H9 (cell line): ENCODE data around the gene RNF213. TPM values are rescaled to one million over a fixed set of nuclear protein-coding genes. Genes with fewer than 3 reads are reported as not detected.

Experiments
- DNase-seq: peaks from one replicate; pipeline ENCODE4 v3.0.0-alpha.2; 2017
- H2AFZ ChIP-seq: one replicate; pipeline ENCODE4 v1.6.1; 2013; ENCODE audit warnings: mild to moderate bottlenecking, low read length, control low read depth, moderate library complexity
- H2AK5ac ChIP-seq: 2 replicates; pipeline ENCODE4 v1.6.1; 2013; ENCODE audit warnings: low read length, control low read depth, mixed read lengths; ENCODE audit not compliant: insufficient read length
- H2BK120ac ChIP-seq: one replicate; pipeline ENCODE4 v1.6.1; 2013; ENCODE audit warnings: low read depth, mild to moderate bottlenecking, low read length, control low read depth, inconsistent platforms; ENCODE audit not compliant: poor library complexity, severe bottlenecking
- H2BK12ac ChIP-seq: 2 replicates; pipeline ENCODE4 v1.6.1; 2013; ENCODE audit warnings: low read length, control low read depth, mixed read lengths, low read depth; ENCODE audit not compliant: insufficient read length
- H2BK15ac ChIP-seq: 2 replicates; pipeline ENCODE4 v1.6.1; 2013; ENCODE audit warnings: low read depth, low read length, control low read depth
- H2BK20ac ChIP-seq: one replicate; pipeline ENCODE4 v1.6.1; 2013; ENCODE audit warnings: low read depth, mild to moderate bottlenecking, low read length, control low read depth, inconsistent platforms; ENCODE audit not compliant: poor library complexity, severe bottlenecking
- H2BK5ac ChIP-seq: 2 replicates; pipeline ENCODE4 v1.6.1; 2013; ENCODE audit warnings: low read length, control low read depth, mixed read lengths; ENCODE audit not compliant: insufficient read length
- H3K14ac ChIP-seq: 2 replicates; pipeline ENCODE4 v1.6.1; 2013; ENCODE audit warnings: low read length, control low read depth; ENCODE audit not compliant: insufficient read depth
- H3K18ac ChIP-seq: 2 replicates; pipeline ENCODE4 v1.6.1; 2013; ENCODE audit warnings: low read depth, mild to moderate bottlenecking, mixed read lengths, low read length, control low read depth; ENCODE audit not compliant: insufficient read length
- H3K23ac ChIP-seq: 2 replicates; pipeline ENCODE4 v1.6.1; 2013; ENCODE audit warnings: low read length, control low read depth, mixed read lengths, low read depth; ENCODE audit not compliant: insufficient read length
- H3K23me2 ChIP-seq: 2 replicates; pipeline ENCODE4 v1.6.1; 2013; ENCODE audit warnings: low read depth, mild to moderate bottlenecking, mixed read lengths, low read length, control low read depth; ENCODE audit not compliant: insufficient read length, poor library complexity, severe bottlenecking
- H3K27ac ChIP-seq: 2 replicates; pipeline ENCODE4 v1.5.1; 2013; ENCODE audit warnings: low read length, control low read depth, mixed read lengths, low read depth; ENCODE audit not compliant: insufficient read length
- H3K27me3 ChIP-seq: 2 replicates; pipeline ENCODE4 v1.6.1; 2013; ENCODE audit warnings: low read length, control low read depth, inconsistent platforms; ENCODE audit not compliant: insufficient read depth
- H3K4ac ChIP-seq: 2 replicates; pipeline ENCODE4 v1.6.1; 2013; ENCODE audit warnings: low read depth, mild to moderate bottlenecking, control low read depth, inconsistent platforms, low read length, moderate library complexity
- H3K4me1 ChIP-seq: 2 replicates; pipeline ENCODE4 v1.6.1; 2013; ENCODE audit warnings: low read length, control low read depth, inconsistent platforms; ENCODE audit not compliant: insufficient read depth
- H3K4me2 ChIP-seq: 2 replicates; pipeline ENCODE4 v1.6.1; 2013; ENCODE audit warnings: low read length, control low read depth, mixed read lengths; ENCODE audit not compliant: insufficient read length, insufficient read depth
- H3K56ac ChIP-seq: 2 replicates; pipeline ENCODE4 v1.6.1; 2013; ENCODE audit warnings: low read depth, mild to moderate bottlenecking, mixed read lengths, low read length, control low read depth; ENCODE audit not compliant: insufficient read length
- H3K79me1 ChIP-seq: 2 replicates; pipeline ENCODE4 v1.6.1; 2013; ENCODE audit warnings: low read depth, mild to moderate bottlenecking, moderate library complexity, low read length, control low read depth, inconsistent platforms; ENCODE audit not compliant: insufficient read depth, poor library complexity, severe bottlenecking
- H3K79me2 ChIP-seq: 2 replicates; pipeline ENCODE4 v1.6.1; 2013; ENCODE audit warnings: low read length, control low read depth, inconsistent platforms; ENCODE audit not compliant: insufficient read depth
- H3K9ac ChIP-seq: 2 replicates; pipeline ENCODE4 v1.6.1; 2013; ENCODE audit warnings: low read length, control low read depth, mixed read lengths; ENCODE audit not compliant: insufficient read length; ENCODE audit errors: extremely low read depth
- H3K9me3 ChIP-seq: one replicate; pipeline ENCODE4 v1.6.1; 2013; ENCODE audit warnings: low read depth, low read length, inconsistent platforms; ENCODE audit not compliant: control insufficient read depth
- H3T11ph ChIP-seq: one replicate; pipeline ENCODE4 v1.6.1; 2013; ENCODE audit warnings: mild to moderate bottlenecking, low read length, control low read depth, inconsistent platforms
- H4K20me1 ChIP-seq: one replicate; pipeline ENCODE4 v1.6.1; 2013; ENCODE audit not compliant: control insufficient read depth, insufficient read length, insufficient read depth
- H4K5ac ChIP-seq: 2 replicates; pipeline ENCODE4 v1.6.1; 2013; ENCODE audit warnings: low read depth, mild to moderate bottlenecking, mixed read lengths, low read length, control low read depth; ENCODE audit not compliant: insufficient read length
- H4K8ac ChIP-seq: replicated peaks from 2 replicates; pipeline ENCODE4 v1.6.1; 2013; ENCODE audit warnings: low read length, control low read depth, mixed read lengths, low read depth; ENCODE audit not compliant: insufficient read length
- H4K91ac ChIP-seq: 2 replicates; pipeline ENCODE4 v1.6.1; 2013; ENCODE audit warnings: low read depth, mild to moderate bottlenecking, moderate library complexity, mixed read lengths, low read length, control low read depth; ENCODE audit not compliant: insufficient read length
- H3K27ac Mint-ChIP-seq, 3 experiments: 2 replicates in 2 of 3; 3 replicates in 1 of 3; pipeline ENCODE4 v1.8.0; 2020 to 2021; ENCODE audit warnings: mixed read lengths in 3 of 3, mild to moderate bottlenecking in 1 of 3, moderate library complexity in 1 of 3
- H3K27me3 Mint-ChIP-seq: 2 replicates; pipeline ENCODE4 v1.8.0; 2021; ENCODE audit warnings: low read depth, mild to moderate bottlenecking, moderate library complexity, mixed read lengths
- H3K36me3 Mint-ChIP-seq, 3 experiments: 2 replicates in 2 of 3; 3 replicates in 1 of 3; pipeline ENCODE4 v1.8.0; 2020 to 2021; ENCODE audit warnings: low read depth in 3 of 3, mixed read lengths in 3 of 3; ENCODE audit not compliant: insufficient read depth in 1 of 3
- H3K4me1 Mint-ChIP-seq, 2 experiments: 2 replicates each; pipeline ENCODE4 v1.8.0; 2020; ENCODE audit warnings: mixed read lengths in 2 of 2
- H3K4me3 Mint-ChIP-seq, 2 experiments: 2 replicates in 1 of 2; 3 replicates in 1 of 2; pipeline ENCODE4 v1.8.0; 2020 to 2021; ENCODE audit warnings: mild to moderate bottlenecking in 2 of 2, mixed read lengths in 2 of 2, moderate library complexity in 1 of 2
- H3K9me3 Mint-ChIP-seq, 2 experiments: 2 replicates in 1 of 2; 3 replicates in 1 of 2; pipeline ENCODE4 v1.8.0; 2020; ENCODE audit warnings: mild to moderate bottlenecking in 2 of 2, mixed read lengths in 2 of 2, moderate library complexity in 1 of 2
- CTCF ChIP-seq: fragments of 200-600 bp; sonication (generic); conservative IDR thresholded peaks from 3 replicates; pipeline ENCODE4 v1.8.0; 2021; ENCODE audit warnings: antibody characterized with exemption, mild to moderate bottlenecking
- WGBS: extraction: QIAGEN DNeasy Blood & Tissue Kit; methylation state at CpG from one replicate; pipeline ENCODE4 v1.1.7; 2013; ENCODE audit warnings: missing lambda C conversion rate, low lambda C conversion rate, mixed read lengths; ENCODE audit not compliant: insufficient read length; ENCODE audit errors: extremely low coverage; 5-methylcytosine and 5-hydroxymethylcytosine counted together
- total RNA-seq: library from RNA; stranded (reverse); gene quantifications from 2 replicates; pipeline ENCODE4 v1.2.1, GENCODE V29; 2021

Gene RNF213
- total RNA-seq, 1 experiment from 2014 or later, result 34.3 TPM

- no peaks in the 10 kb centered on the region for H3K9me3 Mint-ChIP-seq
- Histone ChIP-seq H3K9me3 (no peaks in the 10 kb centered on the region), H2BK120ac (no peak overlapping the region), H4K91ac (no peak overlapping the region), H2BK15ac (no peak overlapping the region), H4K20me1 (peaks cover 3% of the 10 kb centered on the region), H4K8ac (no peak overlapping the region), H2BK12ac (no peak overlapping the region), H3K79me1 (no peaks in the 10 kb centered on the region), H3K9ac (no peak overlapping the region), H3K27ac (no peak overlapping the region), H3K14ac (no peak overlapping the region), H2AK5ac (no peak overlapping the region), H3K23ac (no peak overlapping the region), H2BK20ac (no peak overlapping the region), H2BK5ac (no peak overlapping the region), H3T11ph (no peak overlapping the region), H3K18ac (no peak overlapping the region), H3K4me2 (no peak overlapping the region), H3K4ac (no peak overlapping the region), H3K56ac (no peak overlapping the region), H3K23me2 (no peaks in the 10 kb centered on the region), H3K4me1 (no peaks in the 10 kb centered on the region), H3K79me2 (no peaks in the 10 kb centered on the region), H4K5ac (no peak overlapping the region), H3K27me3 (no peaks in the 10 kb centered on the region), H2AFZ (no peak overlapping the region)
- no peak for TF ChIP-seq CTCF
- WGBS, result no CpG with 5 or more reads among the region's 5 CpGs
- no peak for DNase-seq
- no peaks in the 10 kb centered on the region; the same call in 1 of the 2 replicates for H3K27me3 Mint-ChIP-seq
- peaks cover 7 to 16% of the 10 kb centered on the region in 2 experiments for H3K4me1 Mint-ChIP-seq
- no peak overlapping the region for H3K27ac Mint-ChIP-seq
- H3K4me3 Mint-ChIP-seq, result no peak overlapping the region
- peaks cover 18 to 31% (median 28%) of the 10 kb centered on the region in 3 experiments for H3K36me3 Mint-ChIP-seq
Observed at GRCh38 chr17:80286638-80286960, 25.9 kb downstream of the RNF213 start.
